Measurements from ENCODE around the gene PPP2R3B.

Gene PPP2R3B

GRCh38 chrX:375181-376036 lies 11.3 kb downstream of the PPP2R3B start:
- TF ChIP-seq CTCF (IDR thresholded peaks at IDR 0.05; ENCODE audit: control extremely low read depth, extremely low read depth, low read depth, missing control alignments), result no peak
- CTCF ChIA-PET, result no interaction called here
- POLR2A ChIA-PET, result no interaction called here
- no peak for DNase-seq (ENCODE audit: extremely low spot score)

- ChIA-PET CTCF (no interaction called here), POLR2A (no interaction called here)
- no peak for TF ChIP-seq CTCF (IDR thresholded peaks at IDR 0.05; ENCODE audit: control extremely low read depth, extremely low read depth, low read depth, missing control alignments)
- no peak for DNase-seq (ENCODE audit: extremely low spot score)
Measured at GRCh38 chrX:374596-374995, 12.1 kb downstream of the PPP2R3B start.

- ChIA-PET POLR2A (no interaction called here), CTCF (no interaction called here)
- no peak for DNase-seq (ENCODE audit: extremely low spot score)
- no peak for TF ChIP-seq CTCF (IDR thresholded peaks at IDR 0.05; ENCODE audit: control extremely low read depth, extremely low read depth, low read depth, missing control alignments)
Measured at GRCh38 chrX:373641-374471, 12.9 kb downstream of the PPP2R3B start.

GRCh38 chrX:372856-373640 lies 13.7 kb downstream of the PPP2R3B start:
- no peak for TF ChIP-seq CTCF (IDR thresholded peaks at IDR 0.05; ENCODE audit: control extremely low read depth, extremely low read depth, low read depth, missing control alignments)
- CTCF ChIA-PET, result no interaction called here
- DNase-seq (ENCODE audit: extremely low spot score), result no peak
- POLR2A ChIA-PET, result no interaction called here

GRCh38 chrX:371907-372306 lies 14.8 kb downstream of the PPP2R3B start:
- TF ChIP-seq CTCF (IDR thresholded peaks at IDR 0.05; ENCODE audit: control extremely low read depth, extremely low read depth, low read depth, missing control alignments), result no peak
- ChIA-PET POLR2A (no interaction called here), CTCF (no interaction called here)
- DNase-seq (ENCODE audit: extremely low spot score), result no peak

Measured in GM10248 (cell line).